Keratinocyte (primary cell): Measurements from ENCODE around the gene MAN1C1.

ENCODE experiments used
- CTCF ChIP-seq, 3 experiments: IDR thresholded peaks in 1 of 3; conservative IDR thresholded peaks in 1 of 3; optimal IDR thresholded peaks in 1 of 3; 2 replicates in 2 of 3; 3 replicates in 1 of 3; pipeline versions ENCODE3 to v1.5.1; 2011; ENCODE audit warnings: low read length in 3 of 3, mild to moderate bottlenecking in 3 of 3, moderate library complexity in 2 of 3, control low read depth in 1 of 3, inconsistent platforms in 1 of 3; ENCODE audit not compliant: insufficient read depth in 2 of 3; ENCODE audit errors: extremely low read depth in 1 of 3
- EZH2 ChIP-seq: IDR thresholded peaks from one replicate; pipeline ENCODE4 v1.6.1; 2012; ENCODE audit warnings: inconsistent platforms, mild to moderate bottlenecking, low read length, moderate library complexity

DNA sequence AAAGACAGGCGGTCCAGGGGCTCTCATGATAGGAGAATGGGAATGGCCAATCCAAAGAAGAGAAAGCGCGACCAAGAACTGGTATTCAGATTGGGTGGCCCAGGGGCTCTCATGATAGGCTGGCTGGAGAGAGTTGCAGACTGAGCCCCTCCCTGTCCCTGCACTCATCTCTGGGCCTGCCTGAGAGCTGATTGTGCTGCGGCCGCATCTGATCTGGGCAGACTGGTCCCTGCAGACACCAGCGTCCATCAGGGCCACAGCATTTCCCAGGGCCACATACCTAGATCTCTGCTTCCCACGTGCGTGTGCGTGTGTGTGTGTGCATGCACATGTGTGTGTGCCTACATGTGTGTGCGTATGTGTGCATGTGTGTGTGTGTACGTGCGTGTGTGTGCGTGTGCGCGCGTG is 30.4 kb upstream of the MAN1C1 start:
- TF ChIP-seq CTCF (optimal IDR thresholded peaks at IDR 0.05 in 1 of 3, IDR thresholded peaks at IDR 0.05 in 1 of 3, conservative IDR thresholded peaks at IDR 0.05 in 1 of 3; ENCODE audit: extremely low read depth in 1 of 3, insufficient read depth in 2 of 3, low read length in 3 of 3): no peak
- no peak for TF ChIP-seq EZH2
